IMR-90 (cell line): Measurements from ENCODE around the gene CCHCR1. TPM values are rescaled to one million over a fixed set of nuclear protein-coding genes. Genes with fewer than 3 reads are reported as not detected.

ENCODE experiments used
- ATAC-seq: fragments of 200-7000 bp; cut with Tn5 transposase; 2 replicates; pipeline ENCODE4 v1.9.1; 2020; ENCODE audit warnings: low read depth, mild to moderate bottlenecking, moderate library complexity
- BruUV-seq: library from RNA; stranded (reverse); fragments of 400-500 nt; replicated peaks from 2 replicates; lab custom pipeline; 2021; lab: Mats Ljungman, UMichigan
- CTCF ChIA-PET: fragments of 300-600 bp; formaldehyde crosslinking; extraction: SDS; loops from one replicate; lab custom pipeline; 2021; ENCODE audit warnings: antibody characterized with exemption; lab: Yijun Ruan, JAX
- POLR2A ChIA-PET: fragments of 300-600 bp; sonication (Branson Sonifier 250); formaldehyde crosslinking; loops from one replicate; lab custom pipeline; 2022; ENCODE audit warnings: antibody characterized with exemption; ENCODE audit not compliant: unreplicated experiment; lab: Charles Lee
- DNase-seq: peaks from one replicate; pipeline ENCODE4 v3.0.0; 2013
- H2AFZ ChIP-seq: replicated peaks from 2 replicates; pipeline ENCODE3; 2013; ENCODE audit warnings: low read length, mild to moderate bottlenecking; ENCODE audit not compliant: poor library complexity
- H2AK5ac ChIP-seq: 2 replicates; pipeline ENCODE4 v1.6.1; 2013; ENCODE audit warnings: low read depth, low read length, inconsistent platforms
- H2AK9ac ChIP-seq: replicated peaks from 2 replicates; pipeline ENCODE3; 2013; ENCODE audit warnings: mild to moderate bottlenecking, low read depth, low read length, moderate library complexity; ENCODE audit not compliant: poor library complexity
- H2BK120ac ChIP-seq: 2 replicates; pipeline ENCODE4 v1.6.1; 2013; ENCODE audit warnings: low read depth, low read length, inconsistent platforms
- H2BK15ac ChIP-seq: 3 replicates; pipeline ENCODE4 v1.6.1; 2013; ENCODE audit warnings: low read depth, low read length, inconsistent platforms
- H2BK20ac ChIP-seq: 2 replicates; pipeline ENCODE4 v1.6.1; 2013; ENCODE audit warnings: low read depth, mild to moderate bottlenecking, inconsistent platforms, low read length, moderate library complexity
- H2BK5ac ChIP-seq: 2 replicates; pipeline ENCODE4 v1.6.1; 2013; ENCODE audit warnings: mild to moderate bottlenecking, low read depth, low read length, inconsistent platforms; ENCODE audit not compliant: poor library complexity, severe bottlenecking
- H3K14ac ChIP-seq: replicated peaks from 2 replicates; pipeline ENCODE4 v1.6.1; 2013; ENCODE audit warnings: low read depth, low read length, inconsistent platforms
- H3K18ac ChIP-seq: 2 replicates; pipeline ENCODE4 v1.6.1; 2013; ENCODE audit warnings: low read depth, low read length, control low read depth
- H3K23ac ChIP-seq: 2 replicates; pipeline ENCODE4 v1.6.1; 2013; ENCODE audit warnings: low read depth, low read length, inconsistent platforms
- H3K27ac ChIP-seq: 2 replicates; pipeline ENCODE4 v1.5.1; 2013; ENCODE audit warnings: mild to moderate bottlenecking, control low read depth, low read length; ENCODE audit not compliant: insufficient read depth
- H3K27me3 ChIP-seq: 2 replicates; pipeline ENCODE4 v1.6.1; 2013; ENCODE audit warnings: low read length; ENCODE audit not compliant: control insufficient read depth, insufficient read depth
- H3K36me3 ChIP-seq: 2 replicates; pipeline ENCODE4 v1.6.1; 2013; ENCODE audit warnings: low read length, mixed read lengths; ENCODE audit not compliant: control insufficient read depth, insufficient read depth
- H3K4ac ChIP-seq: 2 replicates; pipeline ENCODE4 v1.6.1; 2013; ENCODE audit warnings: low read depth, low read length, inconsistent platforms
- H3K4me1 ChIP-seq: 2 replicates; pipeline ENCODE4 v1.6.1; 2013; ENCODE audit warnings: low read length, mixed read lengths; ENCODE audit not compliant: control insufficient read depth, insufficient read depth
- H3K4me2 ChIP-seq: 2 replicates; pipeline ENCODE4 v1.6.1; 2013; ENCODE audit warnings: low read depth, mild to moderate bottlenecking, control low read depth, low read length, moderate library complexity
- H3K4me3 ChIP-seq: 2 replicates; pipeline ENCODE4 v1.5.1; 2013; ENCODE audit warnings: low read depth, mild to moderate bottlenecking, control low read depth, low read length, moderate library complexity; ENCODE audit not compliant: insufficient read depth
- H3K56ac ChIP-seq: 2 replicates; pipeline ENCODE4 v1.6.1; 2013; ENCODE audit warnings: low read length, inconsistent platforms; ENCODE audit not compliant: insufficient read depth; ENCODE audit errors: extremely low read depth
- H3K79me1 ChIP-seq, 2 experiments: 2 replicates each; pipeline ENCODE4 v1.6.1; 2013; ENCODE audit warnings: low read length in 2 of 2, inconsistent platforms in 1 of 2, low read depth in 1 of 2
- H3K9ac ChIP-seq: 2 replicates; pipeline ENCODE4 v1.6.1; 2013; ENCODE audit warnings: low read depth, low read length, control low read depth
- H3K9me1 ChIP-seq: 2 replicates; pipeline ENCODE4 v1.6.1; 2013; ENCODE audit warnings: low read length, inconsistent platforms; ENCODE audit not compliant: insufficient read depth
- H3K9me3 ChIP-seq: 2 replicates; pipeline ENCODE4 v1.6.1; 2013; ENCODE audit warnings: low read length; ENCODE audit not compliant: control insufficient read depth, insufficient read depth
- H4K20me1 ChIP-seq: 2 replicates; pipeline ENCODE4 v1.6.1; 2013; ENCODE audit warnings: low read length, inconsistent platforms; ENCODE audit not compliant: insufficient read depth
- H4K5ac ChIP-seq: 2 replicates; pipeline ENCODE4 v1.6.1; 2013; ENCODE audit warnings: mild to moderate bottlenecking, low read depth, low read length, control low read depth
- H4K8ac ChIP-seq, 2 experiments: 2 replicates each; pipeline ENCODE4 v1.6.1; 2013; ENCODE audit warnings: low read depth in 2 of 2, low read length in 2 of 2, control low read depth in 1 of 2, inconsistent platforms in 1 of 2
- H4K91ac ChIP-seq: 2 replicates; pipeline ENCODE4 v1.6.1; 2013; ENCODE audit warnings: low read depth, low read length, inconsistent platforms; ENCODE audit not compliant: insufficient read depth
- BHLHE40 ChIP-seq: fragments of 150-350 bp; IDR thresholded peaks from 2 replicates; pipeline ENCODE4 v1.6.1; 2016; ENCODE audit warnings: mild to moderate bottlenecking, low read depth, low read length
- MAZ ChIP-seq: IDR thresholded peaks from 2 replicates; pipeline ENCODE4 v1.6.1; 2012; ENCODE audit warnings: low read depth, mild to moderate bottlenecking, low read length, improper control_type of control experiment, moderate library complexity, borderline replicate concordance
- NFE2L2 ChIP-seq: fragments of 150-350 bp; IDR thresholded peaks from 2 replicates; pipeline ENCODE4 v1.6.1; 2016; ENCODE audit warnings: low read depth, mild to moderate bottlenecking, low read length
- WGBS, 2 experiments: methylation state at CpG; one replicate each; pipeline versions ENCODE4 v1.1.5 to v1.1.7; 2013; ENCODE audit warnings: missing lambda C conversion rate in 2 of 2; ENCODE audit not compliant: insufficient read length in 1 of 2; ENCODE audit errors: extremely low coverage in 2 of 2; 5-methylcytosine and 5-hydroxymethylcytosine counted together
- dilution Hi-C: fragments of 300-500 bp; cut with HindIII; formaldehyde crosslinking; loops from one replicate; pipeline ENCODE4 v1.14.3; 2018; ENCODE audit warnings: low sequenced_read_pairs; ENCODE audit not compliant: unreplicated experiment
- in situ Hi-C: fragments of 300-500 bp; cut with MboI; formaldehyde crosslinking; loops from 3 replicates; pipeline ENCODE4 v1.14.3; 2019; ENCODE audit warnings: low sequenced_read_pairs, inconsistent platforms, mixed read lengths
- intact Hi-C: fragments of 100-400 bp; cut with micrococcal nuclease; formaldehyde crosslinking; loops from 2 replicates; pipeline ENCODE4 v1.10.0; 2022
- polyA plus RNA-seq, 3 experiments: library from polyadenylated mRNA; depleted of rRNA; stranded (reverse); fragments of >200 nt; gene quantifications; 2 replicates each; pipeline ENCODE4 v1.2.3, GENCODE V29; 2012; ENCODE audit warnings: low replicate concordance in 1 of 3
- total RNA-seq: library from RNA; depleted of rRNA; stranded (reverse); fragments of >200 nt; gene quantifications from 2 replicates; pipeline ENCODE4 v1.2.3, GENCODE V29; 2012

The CCHCR1 gene
- total and polyA plus RNA-seq, 2 of the 4 experiments (the other 2 are of a cell fraction) = 13.1 to 22.0 TPM

- no peaks in the 10 kb centered on the region for H3K9me3 ChIP-seq
- intact Hi-C loops (no loop called here), dilution Hi-C loops (no loop called here), in situ Hi-C loops (loop anchor here (25.0 kb wide), 1 partner anchor 609 kb away; the partner anchor contains the start of gene HLA-E)
- H2BK5ac ChIP-seq = no peak overlapping the region
- H4K8ac ChIP-seq = no peak overlapping the region
- H2AFZ ChIP-seq = no peak overlapping the region
- no peak overlapping the region for H4K5ac ChIP-seq
- TF ChIP-seq NFE2L2 (no peak), MAZ (no peak), BHLHE40 (no peak)
- no peak overlapping the region for H3K9ac ChIP-seq
- no peak overlapping the region for H2AK5ac ChIP-seq
- peaks cover 4% of the 10 kb centered on the region for H3K27me3 ChIP-seq
- H3K18ac ChIP-seq = no peak overlapping the region
- H2AK9ac ChIP-seq = no peak overlapping the region
- no peak overlapping the region for H3K14ac ChIP-seq
- no peaks in the 10 kb centered on the region for H3K9me1 ChIP-seq
- no peak overlapping the region for H3K4me2 ChIP-seq
- no peak overlapping the region for H4K91ac ChIP-seq
- H2BK15ac ChIP-seq = no peak overlapping the region
- H3K23ac ChIP-seq = no peak overlapping the region
- 90% methylated on average over 2 of the region's 5 CpGs; no CpG with 5 or more reads in 1 of the 2 experiments for WGBS, 2 experiments
- H3K36me3 ChIP-seq = no peaks in the 10 kb centered on the region
- no peaks in the 10 kb centered on the region for H3K79me1 ChIP-seq
- no TSS peak for BruUV-seq
- H3K27ac ChIP-seq = no peak overlapping the region
- no peaks in the 10 kb centered on the region for H3K4me1 ChIP-seq
- H2BK20ac ChIP-seq = no peak overlapping the region
- H2BK120ac ChIP-seq = no peak overlapping the region
- no peak overlapping the region for H3K4me3 ChIP-seq
- ATAC-seq = no peak
- no peak overlapping the region for H3K4ac ChIP-seq
- ChIA-PET POLR2A (no interaction called here), CTCF (interaction anchor here (1.2 kb wide), 1 partner anchor 9 kb away, joined by 3 read pairs; no protein-coding TSS in a partner anchor)
- no peaks in the 10 kb centered on the region for H4K20me1 ChIP-seq
- DNase-seq = no peak
- no peak overlapping the region for H3K56ac ChIP-seq
These were observed 60.9 kb downstream of the CCHCR1 start for GRCh38 chr6:31096656-31097055.
